GM19452 (cell line): ENCODE results near the gene HEPACAM2.

Source experiments
- ATAC-seq: cut with Tn5 transposase; IDR thresholded peaks from one replicate; pipeline ENCODE4 v1.9.1; 2021; ENCODE audit not compliant: unreplicated experiment

HEPACAM2 gene

GRCh38 chr7:93226310-93226709, at the start of gene HEPACAM2:
TSS of gene HEPACAM2 (minus strand) at chr7:93226469.
- ATAC-seq: no peak

- no peak for ATAC-seq
Observed at GRCh38 chr7:93265220-93265619, 39.0 kb upstream of the HEPACAM2 start.

GRCh38 chr7:93262535-93262934, 36.3 kb upstream of the HEPACAM2 start:
- no peak for ATAC-seq

- no peak for ATAC-seq
Observed at GRCh38 chr7:93258661-93259060, 32.4 kb upstream of the HEPACAM2 start.

GRCh38 chr7:93249491-93250148, 23.4 kb upstream of the HEPACAM2 start:
- no peak for ATAC-seq

- ATAC-seq: no peak
Observed at GRCh38 chr7:93245525-93246432, 19.5 kb upstream of the HEPACAM2 start.

GRCh38 chr7:93242106-93242505, 15.8 kb upstream of the HEPACAM2 start:
- no peak for ATAC-seq

GRCh38 chr7:93239824-93240223, 13.6 kb upstream of the HEPACAM2 start:
- ATAC-seq: no peak

GRCh38 chr7:93238748-93239147, 12.5 kb upstream of the HEPACAM2 start:
- no peak for ATAC-seq

- no peak for ATAC-seq
Observed at GRCh38 chr7:93238131-93238530, 11.9 kb upstream of the HEPACAM2 start.

- ATAC-seq: no peak
Observed at GRCh38 chr7:93235541-93235940, 9.3 kb upstream of the HEPACAM2 start.

- no peak for ATAC-seq
Observed at GRCh38 chr7:93232673-93233018, 6.4 kb upstream of the HEPACAM2 start.

- peak; percentile 99 for ATAC-seq
Observed at GRCh38 chr7:93231799-93232672, 5.8 kb upstream of the HEPACAM2 start, which contains the start of gene VPS50. TSS of gene VPS50 (plus strand) at chr7:93232366. CDS start at chr7:93232468, 102 bp downstream.

- ATAC-seq: no peak
Observed at GRCh38 chr7:93231259-93231658, 5.0 kb upstream of the HEPACAM2 start.

- ATAC-seq: peak; percentile 20
Observed at GRCh38 chr7:93228302-93228701, 2.0 kb upstream of the HEPACAM2 start.

- ATAC-seq: no peak
Observed at GRCh38 chr7:93219868-93220267, 6.4 kb downstream of the HEPACAM2 start.

GRCh38 chr7:93218997-93219827, 7.1 kb downstream of the HEPACAM2 start:
- no peak for ATAC-seq

GRCh38 chr7:93212881-93213280, 13.4 kb downstream of the HEPACAM2 start:
- no peak for ATAC-seq

- ATAC-seq: no peak
Observed at GRCh38 chr7:93211228-93211818, 14.9 kb downstream of the HEPACAM2 start.

- no peak for ATAC-seq
Observed at GRCh38 chr7:93205046-93205445, 21.2 kb downstream of the HEPACAM2 start.
